Activated CD8-positive, alpha-beta memory T cell treated with anti-CD3 and anti-CD28 coated beads for 36 hours (primary cell): ENCODE measurements around the gene G6PC3. TPM values are rescaled to one million over a fixed set of nuclear protein-coding genes. Genes with fewer than 3 reads are reported as not detected.
"Not testable (repeated sequence)": the region's sequence is repeated elsewhere in the genome, so short reads cannot be mapped to it uniquely, and the experiment has no call there.

ENCODE experiments used
- CTCF ChIA-PET: fragments of 350-600 bp; sonication (Branson Sonifier 250); formaldehyde crosslinking; loops from one replicate; lab custom pipeline; 2021; ENCODE audit warnings: antibody characterized with exemption; lab: Charles Lee
- POLR2A ChIA-PET: fragments of 350-600 bp; sonication (Branson Sonifier 250); formaldehyde crosslinking; loops from one replicate; lab custom pipeline; 2021; ENCODE audit warnings: antibody characterized with exemption; lab: Charles Lee
- total RNA-seq, 2 experiments: library from RNA; stranded (reverse); gene quantifications; one replicate each; pipeline ENCODE4 v1.2.3, GENCODE V29; 2021

Gene G6PC3
- 10 to 100 TPM; 36.5 to 37.8 TPM for total RNA-seq

GRCh38 chr17:44070455-44071197, at the start of gene G6PC3:
TSS of gene G6PC3 (plus strand) at chr17:44070735. CDS start at chr17:44070966, 231 bp downstream.
- ChIA-PET POLR2A (interaction anchor here (0.6 kb wide), 2 partner anchors 124 to 710 kb away, joined by 4 to 6 read pairs; no protein-coding TSS in a partner anchor), CTCF (interaction anchor here (2.3 kb wide), 1 partner anchor 45 kb away, joined by 6 read pairs; no protein-coding TSS in a partner anchor)

DNA sequence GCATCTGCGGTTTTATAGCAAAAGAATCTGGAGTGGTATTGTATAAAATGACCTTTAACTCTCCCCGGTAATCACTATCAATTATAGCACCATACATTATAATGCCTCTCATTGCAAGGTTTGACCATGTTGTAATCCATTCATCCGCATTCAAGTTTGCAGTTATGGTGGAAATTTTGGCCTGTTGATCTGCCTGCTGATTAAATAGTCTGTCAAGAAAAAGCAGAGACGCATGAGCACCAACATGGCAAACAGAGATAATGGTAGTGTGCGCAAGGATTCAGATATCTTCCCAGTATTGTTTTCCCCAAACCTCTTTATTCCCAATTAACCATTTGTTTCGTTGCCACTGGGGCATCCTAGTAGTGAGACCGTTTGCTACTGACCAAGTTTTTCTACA, 49.3 kb upstream of the G6PC3 start:
- CTCF ChIA-PET: interaction anchor here (1.1 kb wide), 1 partner anchor 9 kb away, joined by 3 read pairs; no protein-coding TSS in a partner anchor
- POLR2A ChIA-PET: not testable (repeated sequence)

- CTCF ChIA-PET: interaction anchor here (0.9 kb wide), 1 partner anchor 79 kb away, joined by 3 read pairs; no protein-coding TSS in a partner anchor
- POLR2A ChIA-PET: no interaction called here
These were observed 48.3 kb upstream of the G6PC3 start for GRCh38 chr17:44022246-44022645.

- ChIA-PET CTCF (interaction anchor here (0.6 to 1.2 kb wide), 2 partner anchors 17 to 1572 kb away, joined by 3 to 4 read pairs; no protein-coding TSS in a partner anchor), POLR2A (interaction anchor here (0.6 kb wide), 1 partner anchor 105 kb away, joined by 5 read pairs; no protein-coding TSS in a partner anchor)
These were observed 46.8 kb upstream of the G6PC3 start for GRCh38 chr17:44023545-44024270.

DNA sequence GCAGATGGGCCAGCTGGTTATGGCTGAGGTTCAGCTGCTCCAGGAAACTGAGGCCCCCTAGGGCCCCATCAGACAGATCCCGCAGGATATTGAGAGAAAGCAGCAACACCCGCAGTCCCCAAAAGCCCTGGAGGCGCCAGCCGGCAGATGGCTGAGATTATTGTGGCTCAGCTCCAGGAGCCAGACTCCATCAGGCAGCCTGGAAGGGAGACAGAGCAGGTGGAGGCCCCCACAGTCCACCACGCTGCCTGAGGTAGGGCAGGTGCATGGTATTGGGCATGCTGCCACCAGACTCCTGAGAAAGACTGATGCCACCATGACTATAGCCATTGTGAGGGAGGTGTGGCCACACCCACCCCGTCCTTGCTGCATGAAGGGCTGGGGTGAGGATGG, 46.3 kb upstream of the G6PC3 start:
- CTCF ChIA-PET: interaction anchor here (0.6 to 1.2 kb wide), 2 partner anchors 17 to 87 kb away, joined by 4 to 5 read pairs; no protein-coding TSS in a partner anchor
- POLR2A ChIA-PET: no interaction called here

GRCh38 chr17:44024853-44025252, 45.7 kb upstream of the G6PC3 start:
- CTCF ChIA-PET: interaction anchor here (0.6 to 1.2 kb wide), 2 partner anchors 16 to 86 kb away, joined by 4 to 5 read pairs; no protein-coding TSS in a partner anchor
- POLR2A ChIA-PET: no interaction called here

DNA sequence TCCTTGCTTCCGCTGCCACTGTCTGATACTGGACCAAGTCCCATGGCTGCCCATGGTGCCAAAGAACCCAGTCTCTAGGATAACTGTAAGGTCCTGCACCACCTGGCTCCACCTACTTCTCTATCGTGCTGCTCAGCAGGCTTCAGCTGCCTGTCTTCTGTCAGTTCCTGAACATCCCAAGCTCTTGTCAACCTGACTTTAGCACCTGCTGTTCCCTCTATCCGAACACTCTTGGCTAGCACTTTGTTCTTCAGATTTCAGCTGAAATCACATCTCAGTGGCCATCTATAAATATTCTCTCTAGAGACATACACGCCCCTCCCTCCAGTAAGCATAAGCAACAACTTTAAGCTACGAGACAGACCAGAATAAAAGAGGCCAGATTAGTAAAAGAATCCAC, 40.8 kb upstream of the G6PC3 start:
- POLR2A ChIA-PET: no interaction called here
- CTCF ChIA-PET: interaction anchor here (0.6 kb wide), 2 partner anchors 36 to 134 kb away, joined by 3 read pairs; no protein-coding TSS in a partner anchor

- ChIA-PET CTCF (interaction anchor here (0.6 to 0.8 kb wide), 2 partner anchors 9 to 133 kb away, joined by 3 read pairs; no protein-coding TSS in a partner anchor), POLR2A (no interaction called here)
These were observed 40.1 kb upstream of the G6PC3 start for GRCh38 chr17:44030482-44030881.

- ChIA-PET POLR2A (no interaction called here), CTCF (no interaction called here)
These were observed 36.6 kb upstream of the G6PC3 start for GRCh38 chr17:44033861-44034408.

- CTCF ChIA-PET, POLR2A ChIA-PET: not testable (repeated sequence)
These were observed 35.8 kb upstream of the G6PC3 start for GRCh38 chr17:44034688-44035087.

DNA sequence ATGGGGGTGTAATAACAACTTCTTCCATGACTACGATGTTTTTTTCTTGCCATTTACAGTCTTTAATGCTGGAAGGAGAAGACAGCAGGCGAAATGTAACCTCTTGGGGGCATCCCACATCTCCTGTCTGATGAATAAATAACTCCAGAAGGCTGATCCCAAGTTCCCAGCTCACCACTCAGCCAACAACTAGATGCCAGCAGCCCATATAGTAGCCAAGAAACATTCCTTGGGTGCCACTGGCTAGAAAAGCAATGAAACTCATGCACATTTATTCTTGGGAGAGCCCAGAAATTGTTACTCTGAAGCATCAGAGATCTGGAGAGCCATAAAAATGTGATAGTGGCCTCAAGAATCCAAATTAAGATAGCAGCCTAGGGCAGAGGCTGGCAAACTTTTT, 33.1 kb upstream of the G6PC3 start:
- CTCF ChIA-PET: no interaction called here
- POLR2A ChIA-PET: no interaction called here

DNA sequence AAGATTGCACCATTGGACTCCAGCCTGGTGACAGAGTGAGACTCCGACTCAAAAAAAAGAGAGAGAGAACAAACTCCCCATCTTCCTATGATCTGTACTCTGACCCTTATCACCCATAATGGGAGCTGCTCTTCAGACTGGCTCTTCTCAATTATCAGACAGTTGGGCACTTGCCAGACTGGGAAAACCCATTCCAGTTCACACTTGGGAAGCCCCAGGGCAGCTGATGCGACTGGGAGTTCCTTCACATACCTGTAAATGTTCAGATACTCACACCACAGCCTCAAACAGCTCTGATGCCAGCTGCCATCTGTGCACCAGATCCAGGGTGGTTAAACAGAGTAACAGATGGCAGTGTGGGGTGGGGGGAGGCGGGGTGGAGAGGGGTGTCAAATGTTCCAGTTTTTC, 31.9 kb upstream of the G6PC3 start:
- POLR2A ChIA-PET: no interaction called here
- CTCF ChIA-PET: interaction anchor here (0.7 kb wide), 1 partner anchor 95 kb away, joined by 4 read pairs; no protein-coding TSS in a partner anchor

DNA sequence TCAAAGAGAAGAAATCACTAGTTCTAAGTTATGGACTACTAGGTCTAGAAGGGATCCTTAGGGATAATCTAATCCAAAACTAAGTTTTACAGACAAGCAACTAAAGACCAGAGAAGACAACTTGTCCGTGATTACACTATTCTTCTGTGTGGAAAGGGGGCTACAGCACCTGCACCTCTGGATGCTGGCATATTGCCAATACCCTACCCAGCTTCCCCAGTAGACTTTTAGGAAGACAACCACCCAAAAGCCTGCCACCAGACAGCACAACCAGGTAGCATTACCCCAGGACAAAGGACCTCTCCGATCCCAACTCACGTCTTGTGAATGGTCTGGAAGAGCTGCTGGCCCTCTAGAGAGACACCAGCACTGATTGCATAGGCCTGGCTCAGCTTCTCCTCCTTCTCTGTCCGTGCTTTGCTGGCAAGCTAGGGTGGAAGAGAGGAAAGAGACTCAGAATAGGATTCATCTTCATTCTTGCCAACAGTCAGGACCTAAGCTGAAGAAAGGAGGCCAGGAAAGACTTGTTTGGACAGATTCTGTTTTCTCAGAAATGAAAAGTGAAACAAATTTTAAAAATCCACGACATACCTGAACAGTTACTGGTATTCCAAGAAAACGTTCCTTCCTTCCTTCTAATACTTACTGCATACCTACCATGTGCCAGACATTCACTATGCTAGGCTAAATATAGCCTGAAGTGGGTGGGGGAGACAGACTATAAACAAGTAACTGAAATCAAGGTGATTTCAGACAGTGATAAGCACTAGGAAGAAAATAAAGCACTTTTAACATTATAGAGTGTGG, 30.5 kb upstream of the G6PC3 start:
- ChIA-PET POLR2A (no interaction called here), CTCF (interaction anchor here (1.0 kb wide), 1 partner anchor 23 kb away, joined by 3 read pairs; no protein-coding TSS in a partner anchor)

DNA sequence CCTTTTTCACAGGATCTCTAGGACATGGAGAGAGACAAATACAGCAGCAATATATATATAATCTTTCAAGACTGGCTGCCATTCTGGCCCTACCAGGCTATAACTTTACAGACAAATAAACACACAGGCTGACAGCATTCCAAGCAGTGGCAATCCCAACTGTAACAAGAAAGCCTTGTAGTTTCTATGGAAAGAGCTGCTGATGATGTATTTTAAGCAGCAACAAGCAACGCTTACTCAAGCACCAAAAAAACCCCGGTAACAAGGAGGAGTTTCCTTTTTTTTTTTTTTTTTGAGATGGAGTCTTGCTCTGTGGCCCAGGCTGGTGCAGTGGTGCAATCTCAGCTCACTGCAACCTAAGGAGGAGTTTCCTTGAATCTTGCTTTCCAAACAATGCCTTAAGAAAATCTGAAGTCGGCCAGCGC, 27.3 kb upstream of the G6PC3 start:
- POLR2A ChIA-PET: interaction anchor here (0.7 kb wide), 1 partner anchor 192 kb away, joined by 3 read pairs; no protein-coding TSS in a partner anchor
- CTCF ChIA-PET: interaction anchor here (0.6 to 1.5 kb wide), 2 partner anchors 163 to 524 kb away, joined by 3 to 4 read pairs; no protein-coding TSS in a partner anchor

GRCh38 chr17:44044071-44044470, 26.5 kb upstream of the G6PC3 start:
- ChIA-PET POLR2A (interaction anchor here (0.6 to 0.7 kb wide), 2 partner anchors 16 to 192 kb away, joined by 3 read pairs; no protein-coding TSS in a partner anchor), CTCF (no interaction called here)

DNA sequence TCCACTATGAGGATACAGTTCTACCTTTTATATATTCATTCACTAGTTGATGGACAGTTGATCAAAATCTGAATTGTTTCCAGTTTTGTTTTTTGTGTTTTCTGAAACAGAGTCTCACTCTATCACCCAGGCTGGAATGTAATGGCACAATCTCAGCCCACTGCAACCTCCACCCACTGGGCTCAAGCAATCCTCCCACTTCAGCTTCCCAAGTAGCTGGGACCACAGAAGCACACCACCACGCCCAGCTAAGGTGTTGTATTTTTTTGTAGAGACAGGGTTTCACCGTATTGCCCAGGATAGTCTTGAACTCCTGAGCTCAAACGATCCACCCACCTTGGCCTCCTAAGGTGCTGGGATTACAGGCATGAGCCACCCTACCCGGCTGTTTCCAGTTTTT, 25.0 kb upstream of the G6PC3 start:
- POLR2A ChIA-PET: no interaction called here
- CTCF ChIA-PET: interaction anchor here (0.6 to 0.7 kb wide), 2 partner anchors 202 to 236 kb away, joined by 4 to 5 read pairs; no protein-coding TSS in a partner anchor

DNA sequence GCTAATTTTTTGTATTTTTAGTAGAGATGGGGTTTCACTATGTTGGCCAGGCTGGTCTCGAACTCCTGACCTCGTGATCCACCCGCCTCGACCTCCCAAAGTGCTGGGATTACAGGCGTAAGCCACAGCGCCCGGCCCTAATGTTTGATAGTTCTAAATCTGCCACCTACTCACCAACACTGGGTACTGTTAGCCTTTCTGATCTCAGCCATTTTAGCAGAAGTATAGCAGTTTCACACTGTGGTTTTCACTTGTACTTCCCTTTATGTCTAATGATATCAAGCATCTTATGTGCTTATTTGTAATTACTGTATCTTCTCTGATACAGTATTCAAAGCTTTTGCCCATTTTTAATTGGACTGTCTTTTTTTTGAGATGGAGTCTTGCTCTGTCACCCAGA, 23.6 kb upstream of the G6PC3 start:
- POLR2A ChIA-PET: not testable (repeated sequence)
- CTCF ChIA-PET: interaction anchor here (0.6 to 0.7 kb wide), 2 partner anchors 116 to 892 kb away, joined by 3 to 4 read pairs; no protein-coding TSS in a partner anchor
